Panc1 (cell line): Measurements from ENCODE around the gene HDHD2. TPM values are rescaled to one million over a fixed set of nuclear protein-coding genes. Genes with fewer than 3 reads are reported as not detected.

Experiments
- ATAC-seq: fragments of 200-7000 bp; cut with Tn5 transposase; 2 replicates; pipeline ENCODE4 v1.9.1; 2020; ENCODE audit warnings: mild to moderate bottlenecking, moderate library complexity
- BruUV-seq: library from RNA; stranded (reverse); fragments of 400-500 nt; replicated peaks from 2 replicates; lab custom pipeline; 2021; lab: Mats Ljungman, UMichigan
- CTCF ChIA-PET: fragments of 300-600 bp; sonication (Branson Sonifier 250); formaldehyde crosslinking; loops from one replicate; lab custom pipeline; 2022; ENCODE audit warnings: antibody characterized with exemption; lab: Charles Lee
- POLR2A ChIA-PET: fragments of 300-600 bp; sonication (Branson Sonifier 250); formaldehyde crosslinking; loops from one replicate; lab custom pipeline; 2022; ENCODE audit warnings: antibody characterized with exemption; lab: Charles Lee
- DNase-seq: peaks from one replicate; pipeline ENCODE4 v3.0.0-alpha.2; 2010; ENCODE audit warnings: low read depth, low spot score
- H3K27ac ChIP-seq: 2 replicates; pipeline ENCODE4 v1.5.1; 2011; ENCODE audit warnings: mild to moderate bottlenecking, low read length, inconsistent platforms
- H3K27me3 ChIP-seq: fragments of 200-500 bp; sonication (Bioruptor generic); 2 replicates; pipeline ENCODE4 v1.6.0; 2014; ENCODE audit warnings: low read length, inconsistent platforms; ENCODE audit not compliant: control insufficient read depth, insufficient read depth
- H3K36me3 ChIP-seq: fragments of 200-500 bp; sonication (Bioruptor generic); 2 replicates; pipeline ENCODE4 v1.5.1; 2014; ENCODE audit warnings: inconsistent platforms, mild to moderate bottlenecking, low read length, moderate library complexity; ENCODE audit not compliant: control insufficient read depth, insufficient read depth
- H3K4me1 ChIP-seq: 2 replicates; pipeline ENCODE4 v1.5.1; 2011; ENCODE audit warnings: inconsistent platforms, mild to moderate bottlenecking, low read length, moderate library complexity; ENCODE audit not compliant: control insufficient read depth, insufficient read depth
- H3K4me3 ChIP-seq, 2 experiments: 2 replicates each; pipeline ENCODE4 v1.5.1; 2011 to 2012; ENCODE audit warnings: low read depth in 2 of 2, low read length in 2 of 2, mild to moderate bottlenecking in 2 of 2, inconsistent platforms in 1 of 2, moderate library complexity in 1 of 2
- H3K9me3 ChIP-seq: fragments of 200-500 bp; sonication (Bioruptor generic); 2 replicates; pipeline ENCODE4 v1.5.1; 2014; ENCODE audit warnings: low read depth, mild to moderate bottlenecking, inconsistent platforms, low read length, moderate library complexity; ENCODE audit not compliant: control insufficient read depth, insufficient read depth
- CTCF ChIP-seq: fragments of 450-650 bp; IDR thresholded peaks from 2 replicates; pipeline ENCODE4 v1.5.1; 2017; ENCODE audit warnings: mild to moderate bottlenecking
- POLR2AphosphoS5 ChIP-seq: IDR thresholded peaks from 2 replicates; pipeline ENCODE4 v1.6.1; 2012; ENCODE audit warnings: mild to moderate bottlenecking, low read depth, low read length, moderate library complexity
- SIN3A ChIP-seq: IDR thresholded peaks from 2 replicates; pipeline ENCODE4 v1.6.1; 2012; ENCODE audit warnings: low read depth, mild to moderate bottlenecking, low read length, moderate library complexity, borderline replicate concordance; ENCODE audit not compliant: insufficient read depth
- TCF7L2 ChIP-seq: IDR thresholded peaks from 2 replicates; pipeline ENCODE4 v1.6.1; 2011; ENCODE audit warnings: mild to moderate bottlenecking, low read depth, low read length, inconsistent platforms
- in situ Hi-C: cut with HindIII; loops from 2 replicates; pipeline ENCODE4 v1.10.0; 2016; ENCODE audit warnings: low sequenced_read_pairs, low pct_unique_long_range_greater_than_20kb
- intact Hi-C: fragments of 100-400 bp; cut with micrococcal nuclease; formaldehyde crosslinking; loops from one replicate; pipeline ENCODE4 v1.10.0; 2022; ENCODE audit not compliant: unreplicated experiment
- total RNA-seq: library from RNA; stranded (reverse); gene quantifications from one replicate; pipeline ENCODE4 v1.2.1, GENCODE V29; 2021; ENCODE audit not compliant: unreplicated experiment
- TF ChIP-seq, protein P1 (sequence below), 2 experiments: IDR thresholded peaks; 2 replicates each; pipeline ENCODE4 v1.6.1; 2011 to 2012; ENCODE audit warnings: low read depth in 2 of 2, control low read depth in 1 of 2, low read length in 1 of 2, mild to moderate bottlenecking in 1 of 2, moderate library complexity in 1 of 2; ENCODE audit not compliant: insufficient read depth in 1 of 2

The HDHD2 gene
- total RNA-seq, 1 experiment from 2014 or later, result 24.6 TPM

GRCh38 chr18:47100212-47100831 lies 50.0 kb downstream of the HDHD2 start:
- ChIA-PET CTCF (no interaction called here), POLR2A (no interaction called here)
- Histone ChIP-seq H3K4me1 (no peaks in the 10 kb centered on the region), H3K27me3 (no peaks in the 10 kb centered on the region), H3K27ac (no peak overlapping the region), H3K36me3 (no peaks in the 10 kb centered on the region), H3K4me3 (no peak overlapping the region), H3K9me3 (no peaks in the 10 kb centered on the region)
- BruUV-seq, result no TSS peak
- TF ChIP-seq, protein P1, sequence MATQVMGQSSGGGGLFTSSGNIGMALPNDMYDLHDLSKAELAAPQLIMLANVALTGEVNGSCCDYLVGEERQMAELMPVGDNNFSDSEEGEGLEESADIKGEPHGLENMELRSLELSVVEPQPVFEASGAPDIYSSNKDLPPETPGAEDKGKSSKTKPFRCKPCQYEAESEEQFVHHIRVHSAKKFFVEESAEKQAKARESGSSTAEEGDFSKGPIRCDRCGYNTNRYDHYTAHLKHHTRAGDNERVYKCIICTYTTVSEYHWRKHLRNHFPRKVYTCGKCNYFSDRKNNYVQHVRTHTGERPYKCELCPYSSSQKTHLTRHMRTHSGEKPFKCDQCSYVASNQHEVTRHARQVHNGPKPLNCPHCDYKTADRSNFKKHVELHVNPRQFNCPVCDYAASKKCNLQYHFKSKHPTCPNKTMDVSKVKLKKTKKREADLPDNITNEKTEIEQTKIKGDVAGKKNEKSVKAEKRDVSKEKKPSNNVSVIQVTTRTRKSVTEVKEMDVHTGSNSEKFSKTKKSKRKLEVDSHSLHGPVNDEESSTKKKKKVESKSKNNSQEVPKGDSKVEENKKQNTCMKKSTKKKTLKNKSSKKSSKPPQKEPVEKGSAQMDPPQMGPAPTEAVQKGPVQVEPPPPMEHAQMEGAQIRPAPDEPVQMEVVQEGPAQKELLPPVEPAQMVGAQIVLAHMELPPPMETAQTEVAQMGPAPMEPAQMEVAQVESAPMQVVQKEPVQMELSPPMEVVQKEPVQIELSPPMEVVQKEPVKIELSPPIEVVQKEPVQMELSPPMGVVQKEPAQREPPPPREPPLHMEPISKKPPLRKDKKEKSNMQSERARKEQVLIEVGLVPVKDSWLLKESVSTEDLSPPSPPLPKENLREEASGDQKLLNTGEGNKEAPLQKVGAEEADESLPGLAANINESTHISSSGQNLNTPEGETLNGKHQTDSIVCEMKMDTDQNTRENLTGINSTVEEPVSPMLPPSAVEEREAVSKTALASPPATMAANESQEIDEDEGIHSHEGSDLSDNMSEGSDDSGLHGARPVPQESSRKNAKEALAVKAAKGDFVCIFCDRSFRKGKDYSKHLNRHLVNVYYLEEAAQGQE (IDR thresholded peaks at IDR 0.05; ENCODE audit: insufficient read depth in 1 of 2, low read depth in 2 of 2, low read length in 1 of 2), result no peak
- peak; percentile 75 for TF ChIP-seq CTCF
- ATAC-seq, result peak; percentile 62; the same call in 1 of the 2 replicates
- DNase-seq, result peak; percentile 38
- in situ Hi-C loops, result no loop called here
- intact Hi-C loops, result loop anchor here (1.0 to 5.0 kb wide), 2 partner anchors 105 to 182 kb away; no protein-coding TSS in a partner anchor

- Histone ChIP-seq H3K4me3 (no peak overlapping the region), H3K27me3 (no peaks in the 10 kb centered on the region), H3K36me3 (no peaks in the 10 kb centered on the region), H3K27ac (no peak overlapping the region), H3K4me1 (no peaks in the 10 kb centered on the region), H3K9me3 (no peaks in the 10 kb centered on the region)
- intact Hi-C loops, result no loop called here
- ChIA-PET POLR2A (no interaction called here), CTCF (no interaction called here)
- BruUV-seq, result no TSS peak
- in situ Hi-C loops, result no loop called here
- ATAC-seq (no peak), DNase-seq (no peak)
- TF ChIP-seq SIN3A (no peak), TCF7L2 (no peak), POLR2AphosphoS5 (no peak), CTCF (no peak)
- TF ChIP-seq, protein P1 (IDR thresholded peaks at IDR 0.05; ENCODE audit: insufficient read depth in 1 of 2, low read depth in 2 of 2, low read length in 1 of 2), result no peak
These were observed 54.5 kb downstream of the HDHD2 start for GRCh38 chr18:47095810-47096209.
